OCI-LY1 (cell line): ENCODE measurements around the gene MAPT.

ENCODE experiments used
- H2AFZ ChIP-seq: fragments of 200-600 bp; sonication (generic), shearing (Covaris generic); 2 replicates; pipeline ENCODE4 v1.6.0; 2014; ENCODE audit warnings: antibody characterized with exemption, mild to moderate bottlenecking, low read length
- H3F3A ChIP-seq: fragments of 200-600 bp; sonication (generic), shearing (Covaris generic); 2 replicates; pipeline ENCODE4 v1.6.0; 2014; ENCODE audit warnings: mild to moderate bottlenecking, antibody characterized with exemption, low read length, moderate library complexity; ENCODE audit not compliant: insufficient read depth
- H3K27ac ChIP-seq: fragments of 200-600 bp; sonication (generic); 2 replicates; pipeline ENCODE4 v1.5.1; 2014; ENCODE audit warnings: low read length, mixed run types, mild to moderate bottlenecking, low read depth; ENCODE audit not compliant: poor library complexity, severe bottlenecking
- H3K27me3 ChIP-seq: fragments of 200-600 bp; sonication (generic); 2 replicates; pipeline ENCODE4 v1.6.0; 2014; ENCODE audit warnings: antibody characterized with exemption, mild to moderate bottlenecking, low read length, moderate library complexity; ENCODE audit not compliant: insufficient read depth
- H3K36me3 ChIP-seq: fragments of 200-600 bp; sonication (generic); 2 replicates; pipeline ENCODE4 v1.6.1; 2014; ENCODE audit warnings: mild to moderate bottlenecking, antibody characterized with exemption, low read length, moderate library complexity, mixed read lengths; ENCODE audit not compliant: insufficient read depth
- H3K4me1 ChIP-seq: fragments of 200-600 bp; sonication (generic); 2 replicates; pipeline ENCODE4 v1.5.1; 2014; ENCODE audit warnings: mild to moderate bottlenecking, low read length, moderate library complexity; ENCODE audit not compliant: insufficient read depth, severe bottlenecking
- H3K4me2 ChIP-seq: fragments of 200-600 bp; sonication (generic), shearing (Covaris generic); 2 replicates; pipeline ENCODE4 v1.6.1; 2014; ENCODE audit warnings: low read length
- H3K4me3 ChIP-seq: fragments of 200-600 bp; sonication (generic); 2 replicates; pipeline ENCODE4 v1.5.1; 2014; ENCODE audit warnings: low read length, low read depth, mild to moderate bottlenecking, mixed read lengths; ENCODE audit not compliant: poor library complexity, severe bottlenecking
- H3K79me2 ChIP-seq: fragments of 200-600 bp; shearing (Covaris generic); 2 replicates; pipeline ENCODE4 v1.6.1; 2016; ENCODE audit warnings: mixed run types, low read length, mixed read lengths; ENCODE audit not compliant: insufficient read depth
- H3K9ac ChIP-seq: fragments of 200-600 bp; sonication (generic), shearing (Covaris generic); 2 replicates; pipeline ENCODE4 v1.6.1; 2014; ENCODE audit warnings: mild to moderate bottlenecking, low read length, mixed read lengths
- H3K9me2 ChIP-seq: fragments of 200-600 bp; sonication (generic), shearing (Covaris generic); 2 replicates; pipeline ENCODE4 v1.6.1; 2014; ENCODE audit warnings: low read depth, mild to moderate bottlenecking, low read length, mixed read lengths
- H3K9me3 ChIP-seq: fragments of 200-600 bp; shearing (Covaris generic); 2 replicates; pipeline ENCODE4 v1.6.1; 2014; ENCODE audit warnings: low read length, mixed read lengths
- H4K20me1 ChIP-seq: fragments of 200-600 bp; sonication (generic), shearing (Covaris generic); 2 replicates; pipeline ENCODE4 v1.6.0; 2016; ENCODE audit warnings: mild to moderate bottlenecking, low read length; ENCODE audit not compliant: insufficient read depth
- CTCF ChIP-seq: fragments of 200-600 bp; sonication (generic), shearing (Covaris generic); IDR thresholded peaks from 2 replicates; pipeline ENCODE4 v1.5.1; 2017; ENCODE audit warnings: mild to moderate bottlenecking, antibody characterized with exemption, low read length, moderate library complexity, mixed read lengths
- EZH2 ChIP-seq: fragments of 200-600 bp; sonication (generic), shearing (Covaris generic); IDR thresholded peaks from 2 replicates; pipeline ENCODE4 v1.8.0; 2017; ENCODE audit warnings: borderline replicate concordance, mixed run types, mild to moderate bottlenecking, antibody characterized with exemption, low read length, moderate library complexity, mixed read lengths

MAPT gene

GRCh38 chr17:45868276-45868675 lies 26.1 kb upstream of the MAPT start:
- Histone ChIP-seq H3K36me3 (no peaks in the 10 kb centered on the region; the same call in 1 of the 2 replicates), H2AFZ (no peak overlapping the region), H3K4me3 (no peak overlapping the region), H4K20me1 (no peaks in the 10 kb centered on the region), H3K9me2 (no peaks in the 10 kb centered on the region), H3K79me2 (no peaks in the 10 kb centered on the region), H3F3A (no peaks in the 10 kb centered on the region), H3K27ac (no peak overlapping the region), H3K27me3 (no peaks in the 10 kb centered on the region; the same call in 1 of the 2 replicates), H3K4me2 (no peak overlapping the region), H3K4me1 (no peaks in the 10 kb centered on the region), H3K9me3 (0 out of 2 replicates have a peak, but pooled peaks cover 4% of the 10 kb centered on the region), H3K9ac (no peak overlapping the region)
- TF ChIP-seq EZH2, result no peak

- TF ChIP-seq EZH2 (no peak), CTCF (no peak)
- Histone ChIP-seq H3K4me3 (no peak overlapping the region), H3K4me1 (no peaks in the 10 kb centered on the region), H3K9me2 (no peaks in the 10 kb centered on the region), H2AFZ (no peak overlapping the region), H3K4me2 (no peak overlapping the region), H3F3A (no peaks in the 10 kb centered on the region), H3K36me3 (no peaks in the 10 kb centered on the region; the same call in 1 of the 2 replicates), H3K27me3 (no peaks in the 10 kb centered on the region; the same call in 1 of the 2 replicates), H4K20me1 (no peaks in the 10 kb centered on the region), H3K27ac (no peak overlapping the region), H3K79me2 (no peaks in the 10 kb centered on the region), H3K9me3 (0 out of 2 replicates have a peak, but pooled peaks cover 4% of the 10 kb centered on the region), H3K9ac (no peak overlapping the region)
Observed at GRCh38 chr17:45869676-45870341, 24.5 kb upstream of the MAPT start.

- Histone ChIP-seq H3F3A (no peaks in the 10 kb centered on the region), H4K20me1 (no peaks in the 10 kb centered on the region), H3K4me3 (no peak overlapping the region), H3K27me3 (no peaks in the 10 kb centered on the region; the same call in 1 of the 2 replicates), H3K9me3 (0 out of 2 replicates have a peak, but pooled peaks cover 4% of the 10 kb centered on the region), H3K9ac (no peak overlapping the region), H3K79me2 (no peaks in the 10 kb centered on the region), H2AFZ (no peak overlapping the region), H3K4me1 (no peaks in the 10 kb centered on the region), H3K27ac (no peak overlapping the region), H3K36me3 (no peaks in the 10 kb centered on the region; the same call in 1 of the 2 replicates), H3K4me2 (no peak overlapping the region), H3K9me2 (no peaks in the 10 kb centered on the region)
- TF ChIP-seq CTCF, result no peak
- no peak for TF ChIP-seq EZH2
Observed at GRCh38 chr17:45870342-45870974, 23.9 kb upstream of the MAPT start.
